MM.1S (cell line): ENCODE results near the gene LONRF3.

Experiments
- EZH2 ChIP-seq: fragments of 300-600 bp; sonication (generic); optimal IDR thresholded peaks from 2 replicates; pipeline ENCODE3; 2017; ENCODE audit warnings: low read depth, mild to moderate bottlenecking, antibody characterized with exemption, low read length, mixed read lengths
- TF ChIP-seq, protein P1 (sequence below): fragments of 300-600 bp; sonication (generic); IDR thresholded peaks from 2 replicates; pipeline ENCODE4 v1.5.1; 2016; ENCODE audit warnings: antibody characterized with exemption, low read length, mixed read lengths

DNA sequence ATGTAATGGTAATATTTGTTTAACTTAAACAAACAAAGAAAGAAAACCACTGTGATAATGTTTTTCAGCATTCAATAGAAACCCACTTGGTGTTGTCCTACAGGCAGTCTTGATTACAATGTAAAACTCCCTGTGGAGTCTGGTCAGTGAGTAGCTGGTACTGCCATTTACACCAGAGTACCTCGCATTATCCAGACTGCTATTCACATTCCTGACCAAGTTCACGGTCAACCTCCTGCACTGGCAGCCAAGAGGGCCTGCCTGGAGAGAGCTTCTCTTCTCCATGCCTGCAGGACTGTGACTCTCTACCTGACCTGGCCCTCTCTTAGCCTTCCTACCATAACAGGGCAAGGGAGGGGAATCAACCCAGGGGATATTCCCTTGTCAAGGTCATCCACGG lies 2.9 kb upstream of the LONRF3 start:
- TF ChIP-seq, protein P1, sequence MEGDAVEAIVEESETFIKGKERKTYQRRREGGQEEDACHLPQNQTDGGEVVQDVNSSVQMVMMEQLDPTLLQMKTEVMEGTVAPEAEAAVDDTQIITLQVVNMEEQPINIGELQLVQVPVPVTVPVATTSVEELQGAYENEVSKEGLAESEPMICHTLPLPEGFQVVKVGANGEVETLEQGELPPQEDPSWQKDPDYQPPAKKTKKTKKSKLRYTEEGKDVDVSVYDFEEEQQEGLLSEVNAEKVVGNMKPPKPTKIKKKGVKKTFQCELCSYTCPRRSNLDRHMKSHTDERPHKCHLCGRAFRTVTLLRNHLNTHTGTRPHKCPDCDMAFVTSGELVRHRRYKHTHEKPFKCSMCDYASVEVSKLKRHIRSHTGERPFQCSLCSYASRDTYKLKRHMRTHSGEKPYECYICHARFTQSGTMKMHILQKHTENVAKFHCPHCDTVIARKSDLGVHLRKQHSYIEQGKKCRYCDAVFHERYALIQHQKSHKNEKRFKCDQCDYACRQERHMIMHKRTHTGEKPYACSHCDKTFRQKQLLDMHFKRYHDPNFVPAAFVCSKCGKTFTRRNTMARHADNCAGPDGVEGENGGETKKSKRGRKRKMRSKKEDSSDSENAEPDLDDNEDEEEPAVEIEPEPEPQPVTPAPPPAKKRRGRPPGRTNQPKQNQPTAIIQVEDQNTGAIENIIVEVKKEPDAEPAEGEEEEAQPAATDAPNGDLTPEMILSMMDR: no peak
- no peak for TF ChIP-seq EZH2
